Stimulated activated CD4-positive, alpha-beta T cell treated with anti-CD3 and anti-CD28 coated beads, TNF-alpha, amount 100 ng/mL, for 48 hours (primary cell): ENCODE data around the gene CYB561A3.

Source experiments
- DNase-seq, 3 donors: peaks; one replicate each; pipeline ENCODE4 v3.0.0-alpha.2; 2020; ENCODE audit warnings: low read depth in 3 of 3

Gene CYB561A3

GRCh38 chr11:61325649-61326414 lies 35.9 kb downstream of the CYB561A3 start:
- DNase-seq, result no peak

GRCh38 chr11:61315260-61315659 lies 46.4 kb downstream of the CYB561A3 start:
- DNase-seq, result no peak

GRCh38 chr11:61310749-61311148 lies 50.9 kb downstream of the CYB561A3 start:
- no peak for DNase-seq

- DNase-seq, result no peak
Measured at GRCh38 chr11:61309739-61310138, 51.9 kb downstream of the CYB561A3 start.

GRCh38 chr11:61309141-61309540 lies 52.5 kb downstream of the CYB561A3 start:
- DNase-seq, result no peak

GRCh38 chr11:61307354-61307753 lies 54.3 kb downstream of the CYB561A3 start:
- no peak for DNase-seq

GRCh38 chr11:61306221-61306620 lies 55.5 kb downstream of the CYB561A3 start:
- DNase-seq, result no peak

- DNase-seq, result no peak
Measured at GRCh38 chr11:61305417-61305816, 56.3 kb downstream of the CYB561A3 start.

- DNase-seq, result no peak
Measured at GRCh38 chr11:61303725-61304124, 58.0 kb downstream of the CYB561A3 start.

- no peak for DNase-seq
Measured at GRCh38 chr11:61302550-61302949, 59.1 kb downstream of the CYB561A3 start.
